Activated B cell treated with CpG ODN at 0.5 μM for 24 hours (primary cell): Measurements from ENCODE around the gene GJB1. TPM values are rescaled to one million over a fixed set of nuclear protein-coding genes. Genes with fewer than 3 reads are reported as not detected.

ENCODE experiments used
- ATAC-seq: fragments of 200-7000 bp; cut with Tn5 transposase; one replicate; pipeline ENCODE4 v1.10.0; 2021; ENCODE audit warnings: low read depth, mild to moderate bottlenecking, moderate library complexity
- CTCF ChIA-PET: fragments of 350-600 bp; sonication (Branson Sonifier 250); formaldehyde crosslinking; loops from one replicate; lab custom pipeline; 2021; ENCODE audit warnings: antibody characterized with exemption; lab: Charles Lee
- POLR2A ChIA-PET: fragments of 350-600 bp; sonication (Branson Sonifier 250); formaldehyde crosslinking; loops from one replicate; lab custom pipeline; 2021; ENCODE audit warnings: antibody characterized with exemption; lab: Charles Lee
- DNase-seq: peaks from one replicate; pipeline ENCODE4 v3.0.0; 2022
- H3K27ac Mint-ChIP-seq: one replicate; pipeline ENCODE4 v1.8.0; 2020; ENCODE audit warnings: mixed read lengths
- H3K27me3 Mint-ChIP-seq: one replicate; pipeline ENCODE4 v1.8.0; 2021; ENCODE audit warnings: mixed read lengths
- H3K36me3 Mint-ChIP-seq: one replicate; pipeline ENCODE4 v1.8.0; 2021; ENCODE audit warnings: low read depth, mixed read lengths
- H3K4me1 Mint-ChIP-seq: one replicate; pipeline ENCODE4 v1.8.0; 2021; ENCODE audit warnings: mixed read lengths
- H3K4me3 Mint-ChIP-seq: one replicate; pipeline ENCODE4 v1.8.0; 2020; ENCODE audit warnings: mild to moderate bottlenecking, mixed read lengths
- H3K9me3 Mint-ChIP-seq: one replicate; pipeline ENCODE4 v1.8.0; 2020; ENCODE audit warnings: mixed read lengths
- intact Hi-C: fragments of 100-400 bp; cut with micrococcal nuclease; formaldehyde crosslinking; loops from one replicate; pipeline ENCODE4 v1.15.1; 2024
- total RNA-seq: library from RNA; stranded (reverse); gene quantifications from 2 replicates; pipeline ENCODE4 v1.2.3, GENCODE V29; 2022
- TF ChIP-seq, protein P1 (sequence below): fragments of 200-600 bp; IDR thresholded peaks from one replicate; pipeline ENCODE4 v1.8.0; 2022; ENCODE audit warnings: antibody characterized with exemption, mild to moderate bottlenecking

The GJB1 gene
- total RNA-seq = not detected in 2 replicates

DNA sequence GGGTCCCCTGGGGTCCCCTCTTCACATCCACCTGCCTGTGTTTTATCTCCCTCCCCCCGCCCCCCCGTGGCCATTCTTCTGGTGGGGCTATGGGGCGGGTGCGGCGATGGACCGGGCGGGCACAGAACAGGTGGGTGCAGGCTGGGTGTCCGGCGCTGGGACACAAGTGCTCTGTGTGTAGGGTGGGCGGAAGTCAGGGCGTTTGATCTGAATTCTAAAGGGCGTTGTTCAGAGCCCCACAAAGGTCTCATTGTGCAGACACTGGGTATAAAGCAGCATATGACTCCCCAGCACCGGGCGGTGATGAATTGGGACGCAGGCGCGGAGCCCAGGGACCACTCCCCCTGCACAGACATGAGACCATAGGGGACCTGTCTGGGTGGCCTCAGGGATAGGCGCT, at the start of gene GJB1:
TSS of gene GJB1 (plus strand) at position 296 of the 400 bp plus-strand sequence. CDS start 484 bp downstream, outside the sequence.
- Mint-ChIP-seq H3K36me3 (no peaks in the 10 kb centered on the region), H3K4me1 (no peaks in the 10 kb centered on the region), H3K4me3 (no peak within 1 kb of the TSS), H3K27ac (no peak within 1 kb of the TSS), H3K9me3 (no peaks in the 10 kb centered on the region), H3K27me3 (peaks cover 1% of the 10 kb centered on the region)
- TF ChIP-seq, protein P1, sequence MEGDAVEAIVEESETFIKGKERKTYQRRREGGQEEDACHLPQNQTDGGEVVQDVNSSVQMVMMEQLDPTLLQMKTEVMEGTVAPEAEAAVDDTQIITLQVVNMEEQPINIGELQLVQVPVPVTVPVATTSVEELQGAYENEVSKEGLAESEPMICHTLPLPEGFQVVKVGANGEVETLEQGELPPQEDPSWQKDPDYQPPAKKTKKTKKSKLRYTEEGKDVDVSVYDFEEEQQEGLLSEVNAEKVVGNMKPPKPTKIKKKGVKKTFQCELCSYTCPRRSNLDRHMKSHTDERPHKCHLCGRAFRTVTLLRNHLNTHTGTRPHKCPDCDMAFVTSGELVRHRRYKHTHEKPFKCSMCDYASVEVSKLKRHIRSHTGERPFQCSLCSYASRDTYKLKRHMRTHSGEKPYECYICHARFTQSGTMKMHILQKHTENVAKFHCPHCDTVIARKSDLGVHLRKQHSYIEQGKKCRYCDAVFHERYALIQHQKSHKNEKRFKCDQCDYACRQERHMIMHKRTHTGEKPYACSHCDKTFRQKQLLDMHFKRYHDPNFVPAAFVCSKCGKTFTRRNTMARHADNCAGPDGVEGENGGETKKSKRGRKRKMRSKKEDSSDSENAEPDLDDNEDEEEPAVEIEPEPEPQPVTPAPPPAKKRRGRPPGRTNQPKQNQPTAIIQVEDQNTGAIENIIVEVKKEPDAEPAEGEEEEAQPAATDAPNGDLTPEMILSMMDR = no peak
- intact Hi-C loops = no loop called here
- POLR2A ChIA-PET = no interaction called here
- CTCF ChIA-PET = no interaction called here
- no peak for ATAC-seq
- DNase-seq = no peak

DNA sequence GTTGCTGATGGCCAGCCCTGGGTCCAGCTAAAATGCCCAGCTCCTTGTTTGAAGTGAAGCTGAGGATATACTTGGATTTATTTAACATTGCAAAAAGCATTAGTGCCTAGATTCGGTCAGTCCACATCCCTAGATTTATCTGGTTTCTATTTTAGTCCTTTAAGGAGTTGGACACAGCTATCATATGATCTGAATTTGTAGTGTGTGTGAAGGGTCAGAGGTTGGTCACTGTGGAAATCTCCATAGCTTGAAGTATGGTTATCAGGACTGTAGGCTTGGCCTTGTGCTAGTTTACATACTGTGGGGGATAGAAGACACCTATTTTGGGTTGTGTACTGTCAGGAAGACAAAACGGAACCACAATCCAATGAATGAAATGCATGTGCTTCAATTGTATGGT, 49.6 kb upstream of the GJB1 start:
- Mint-ChIP-seq H3K36me3 (peaks cover 36% of the 10 kb centered on the region), H3K9me3 (no peaks in the 10 kb centered on the region), H3K27me3 (no peaks in the 10 kb centered on the region), H3K4me1 (peaks cover 7% of the 10 kb centered on the region), H3K27ac (no peak overlapping the region), H3K4me3 (no peak overlapping the region)
- ChIA-PET POLR2A (no interaction called here), CTCF (no interaction called here)
- TF ChIP-seq, protein P1 = no peak
- no peak for ATAC-seq
- DNase-seq = no peak
- intact Hi-C loops = no loop called here

DNA sequence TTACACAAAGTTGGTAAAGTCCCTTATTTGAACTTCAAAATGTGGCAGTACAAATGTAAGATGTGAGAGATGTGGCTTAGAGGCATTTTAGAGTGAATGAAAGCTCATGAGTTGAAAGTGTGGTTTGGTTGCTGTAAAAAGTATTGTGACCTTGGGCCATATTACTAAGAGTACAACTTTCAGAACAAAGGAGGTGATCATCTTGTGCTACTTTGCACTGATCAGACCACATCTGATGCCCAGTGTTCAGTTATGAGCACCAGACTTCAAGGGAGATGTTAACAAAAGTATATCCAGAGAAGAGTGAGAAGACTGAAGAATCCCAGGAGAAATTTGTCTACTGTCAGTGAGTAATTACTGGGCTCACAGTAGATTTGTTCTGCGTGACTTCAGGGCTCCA, 48.2 kb upstream of the GJB1 start:
- H3K4me1 Mint-ChIP-seq = peaks cover 7% of the 10 kb centered on the region
- TF ChIP-seq, protein P1 = no peak
- no peaks in the 10 kb centered on the region for H3K9me3 Mint-ChIP-seq
- H3K4me3 Mint-ChIP-seq = no peak overlapping the region
- ChIA-PET POLR2A (no interaction called here), CTCF (no interaction called here)
- ATAC-seq = no peak
- peaks cover 38% of the 10 kb centered on the region for H3K36me3 Mint-ChIP-seq
- DNase-seq = no peak
- intact Hi-C loops = no loop called here
- H3K27me3 Mint-ChIP-seq = no peaks in the 10 kb centered on the region
- no peak overlapping the region for H3K27ac Mint-ChIP-seq

DNA sequence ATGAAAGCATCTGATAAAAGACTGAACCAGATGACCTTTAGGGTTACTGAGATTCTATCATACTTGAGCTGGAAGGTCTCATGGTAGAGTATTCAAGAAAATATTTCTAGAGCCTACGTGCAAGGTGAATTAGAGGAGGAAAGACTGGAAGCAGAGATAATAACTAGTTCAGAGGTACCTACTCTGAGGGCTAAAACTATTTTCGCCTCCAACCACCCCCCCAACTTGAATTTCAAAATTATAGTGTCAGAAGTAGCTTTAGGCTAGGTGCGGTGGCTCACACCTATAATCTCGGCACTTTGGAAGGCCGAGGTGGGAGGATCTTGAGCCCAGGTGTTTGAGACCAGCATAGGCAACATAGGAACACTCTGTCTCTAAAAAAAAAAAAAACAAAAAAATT, 47.5 kb upstream of the GJB1 start:
- peaks cover 38% of the 10 kb centered on the region for H3K36me3 Mint-ChIP-seq
- ATAC-seq (no peak), DNase-seq (no peak)
- no peak overlapping the region for H3K4me3 Mint-ChIP-seq
- TF ChIP-seq, protein P1 = no peak
- H3K27me3 Mint-ChIP-seq = no peaks in the 10 kb centered on the region
- ChIA-PET CTCF (no interaction called here), POLR2A (no interaction called here)
- intact Hi-C loops = no loop called here
- no peak overlapping the region for H3K27ac Mint-ChIP-seq
- peaks cover 7% of the 10 kb centered on the region for H3K4me1 Mint-ChIP-seq
- no peaks in the 10 kb centered on the region for H3K9me3 Mint-ChIP-seq

DNA sequence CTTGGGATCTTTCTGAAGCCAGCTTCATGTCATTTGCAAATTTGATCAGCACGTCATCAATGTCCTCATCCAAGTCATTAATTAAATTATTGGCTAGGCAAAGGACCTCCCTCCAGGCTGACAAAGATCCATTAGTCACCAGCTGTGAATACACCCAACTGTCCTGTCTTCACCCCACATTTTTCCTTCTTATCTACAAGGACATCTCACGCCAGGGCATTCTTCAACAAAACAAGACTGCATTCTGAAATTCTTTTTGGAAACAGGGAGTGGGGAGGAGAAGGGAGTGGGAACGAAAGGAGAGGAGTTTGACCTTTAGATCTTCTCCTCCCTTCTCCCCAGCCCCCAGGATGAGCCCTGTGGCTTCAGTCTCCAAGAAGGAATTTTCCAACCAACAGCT, 45.7 kb upstream of the GJB1 start:
- H3K4me3 Mint-ChIP-seq = no peak overlapping the region
- TF ChIP-seq, protein P1 = no peak
- no peaks in the 10 kb centered on the region for H3K27me3 Mint-ChIP-seq
- ATAC-seq (no peak), DNase-seq (no peak)
- no peak overlapping the region for H3K27ac Mint-ChIP-seq
- peaks cover 42% of the 10 kb centered on the region for H3K36me3 Mint-ChIP-seq
- ChIA-PET POLR2A (no interaction called here), CTCF (no interaction called here)
- no peaks in the 10 kb centered on the region for H3K9me3 Mint-ChIP-seq
- peaks cover 12% of the 10 kb centered on the region for H3K4me1 Mint-ChIP-seq
- intact Hi-C loops = no loop called here
